Calu3 (cell line): ENCODE results near the gene IGSF9. TPM values are rescaled to one million over a fixed set of nuclear protein-coding genes. Genes with fewer than 3 reads are reported as not detected.

Experiments
- BruUV-seq: library from RNA; stranded (reverse); fragments of 400-500 nt; replicated peaks from 2 replicates; lab custom pipeline; 2021; lab: Mats Ljungman, UMichigan
- CTCF ChIA-PET: fragments of 300-600 bp; sonication (Branson Sonifier 250); formaldehyde crosslinking; loops from one replicate; lab custom pipeline; 2022; ENCODE audit warnings: antibody characterized with exemption; lab: Charles Lee
- DNase-seq: peaks from one replicate; pipeline ENCODE4 v3.0.0; 2022
- H3K27ac Mint-ChIP-seq: one replicate; pipeline ENCODE4 v1.8.0; 2022; ENCODE audit warnings: mixed read lengths; ENCODE audit not compliant: unreplicated experiment
- H3K27me3 Mint-ChIP-seq: one replicate; pipeline ENCODE4 v1.8.0; 2022; ENCODE audit warnings: mixed read lengths; ENCODE audit not compliant: unreplicated experiment
- H3K36me3 Mint-ChIP-seq: one replicate; pipeline ENCODE4 v1.8.0; 2022; ENCODE audit warnings: mild to moderate bottlenecking, moderate library complexity, mixed read lengths; ENCODE audit not compliant: insufficient read depth, unreplicated experiment
- H3K4me1 Mint-ChIP-seq: one replicate; pipeline ENCODE4 v1.8.0; 2022; ENCODE audit warnings: mild to moderate bottlenecking, low read depth, mixed read lengths; ENCODE audit not compliant: unreplicated experiment
- H3K4me3 Mint-ChIP-seq: one replicate; pipeline ENCODE4 v1.8.0; 2022; ENCODE audit warnings: mild to moderate bottlenecking, low read depth, moderate library complexity, mixed read lengths; ENCODE audit not compliant: unreplicated experiment
- H3K9me3 Mint-ChIP-seq: one replicate; pipeline ENCODE4 v1.8.0; 2022; ENCODE audit warnings: low read depth, mixed read lengths; ENCODE audit not compliant: unreplicated experiment
- CTCF ChIP-seq: fragments of 200-600 bp; IDR thresholded peaks from one replicate; pipeline ENCODE4 v1.8.0; 2022; ENCODE audit warnings: antibody characterized with exemption; ENCODE audit not compliant: unreplicated experiment
- intact Hi-C: fragments of 100-400 bp; cut with micrococcal nuclease; formaldehyde crosslinking; loops from one replicate; pipeline ENCODE4 v1.10.0; 2022; ENCODE audit not compliant: unreplicated experiment
- total RNA-seq: library from RNA; stranded (reverse); gene quantifications from 2 replicates; pipeline ENCODE4 v1.2.3, GENCODE V29; 2022

IGSF9 gene
- total RNA-seq, 1 experiment from 2014 or later, result 7.6 TPM

- BruUV-seq, result no TSS peak
- DNase-seq, result no peak
- peaks cover 28% of the 10 kb centered on the region for H3K27me3 Mint-ChIP-seq
- H3K27ac Mint-ChIP-seq, result no peak overlapping the region
- H3K9me3 Mint-ChIP-seq, result no peaks in the 10 kb centered on the region
- intact Hi-C loops, result no loop called here
- TF ChIP-seq CTCF, result no peak
- CTCF ChIA-PET, result interaction anchor here (1.6 kb wide), 1 partner anchor 27 kb away, joined by 4 read pairs; no protein-coding TSS in a partner anchor
- H3K36me3 Mint-ChIP-seq, result no peaks in the 10 kb centered on the region
- no peak overlapping the region for H3K4me3 Mint-ChIP-seq
- peaks cover 9% of the 10 kb centered on the region for H3K4me1 Mint-ChIP-seq
These were observed 46.7 kb upstream of the IGSF9 start for GRCh38 chr1:159992161-159992560.

GRCh38 chr1:159991513-159991912, 46.1 kb upstream of the IGSF9 start:
- CTCF ChIA-PET, result interaction anchor here (1.6 kb wide), 1 partner anchor 26 kb away, joined by 4 read pairs; no protein-coding TSS in a partner anchor
- no peak overlapping the region for H3K4me3 Mint-ChIP-seq
- TF ChIP-seq CTCF, result no peak
- no TSS peak for BruUV-seq
- H3K9me3 Mint-ChIP-seq, result no peaks in the 10 kb centered on the region
- H3K4me1 Mint-ChIP-seq, result peaks cover 3% of the 10 kb centered on the region
- H3K36me3 Mint-ChIP-seq, result no peaks in the 10 kb centered on the region
- peaks cover 25% of the 10 kb centered on the region for H3K27me3 Mint-ChIP-seq
- intact Hi-C loops, result no loop called here
- no peak for DNase-seq
- no peak overlapping the region for H3K27ac Mint-ChIP-seq

GRCh38 chr1:159990005-159990404, 44.6 kb upstream of the IGSF9 start:
- no peak for DNase-seq
- Mint-ChIP-seq H3K4me1 (no peaks in the 10 kb centered on the region), H3K27me3 (peaks cover 21% of the 10 kb centered on the region), H3K27ac (no peak overlapping the region), H3K9me3 (no peaks in the 10 kb centered on the region), H3K4me3 (no peak overlapping the region), H3K36me3 (no peaks in the 10 kb centered on the region)
- intact Hi-C loops, result no loop called here
- CTCF ChIA-PET, result no interaction called here
- BruUV-seq, result no TSS peak
- TF ChIP-seq CTCF, result no peak

- no peak for TF ChIP-seq CTCF
- Mint-ChIP-seq H3K27ac (no peak overlapping the region), H3K4me1 (no peaks in the 10 kb centered on the region), H3K27me3 (peaks cover 25% of the 10 kb centered on the region), H3K36me3 (no peaks in the 10 kb centered on the region), H3K4me3 (no peak overlapping the region), H3K9me3 (no peaks in the 10 kb centered on the region)
- CTCF ChIA-PET, result no interaction called here
- no peak for DNase-seq
- BruUV-seq, result no TSS peak
- intact Hi-C loops, result no loop called here
These were observed 44.2 kb upstream of the IGSF9 start for GRCh38 chr1:159989581-159989980.
